ENCODE measurements around the gene MED13L.

- TF ChIP-seq E2F4 (CRISPR knock-in tag; IDR thresholded peaks at IDR 0.05; ENCODE audit: borderline replicate concordance, low read depth) (no peak), CREM (CRISPR knock-in tag; IDR thresholded peaks at IDR 0.05) (no peak), ESRRA (CRISPR knock-in tag; IDR thresholded peaks at IDR 0.05; ENCODE audit: borderline replicate concordance) (no peak)
- TF ChIP-seq, protein P1, sequence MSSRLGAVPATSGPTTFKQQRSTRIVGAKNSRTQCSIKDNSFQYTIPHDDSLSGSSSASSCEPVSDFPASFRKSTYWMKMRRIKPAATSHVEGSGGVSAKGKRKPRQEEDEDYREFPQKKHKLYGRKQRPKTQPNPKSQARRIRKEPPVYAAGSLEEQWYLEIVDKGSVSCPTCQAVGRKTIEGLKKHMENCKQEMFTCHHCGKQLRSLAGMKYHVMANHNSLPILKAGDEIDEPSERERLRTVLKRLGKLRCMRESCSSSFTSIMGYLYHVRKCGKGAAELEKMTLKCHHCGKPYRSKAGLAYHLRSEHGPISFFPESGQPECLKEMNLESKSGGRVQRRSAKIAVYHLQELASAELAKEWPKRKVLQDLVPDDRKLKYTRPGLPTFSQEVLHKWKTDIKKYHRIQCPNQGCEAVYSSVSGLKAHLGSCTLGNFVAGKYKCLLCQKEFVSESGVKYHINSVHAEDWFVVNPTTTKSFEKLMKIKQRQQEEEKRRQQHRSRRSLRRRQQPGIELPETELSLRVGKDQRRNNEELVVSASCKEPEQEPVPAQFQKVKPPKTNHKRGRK (CRISPR knock-in tag; IDR thresholded peaks at IDR 0.05; ENCODE audit: borderline replicate concordance), result no peak
Measured at GRCh38 chr12:116299665-116300328, 22.3 kb upstream of the MED13L start.

Measured in WTC11 (cell line).